ENCODE results near the gene TUBA3D.
"Not testable (repeated sequence)": the region's sequence is repeated elsewhere in the genome, so short reads cannot be mapped to it uniquely, and the experiment has no call there.

DNA sequence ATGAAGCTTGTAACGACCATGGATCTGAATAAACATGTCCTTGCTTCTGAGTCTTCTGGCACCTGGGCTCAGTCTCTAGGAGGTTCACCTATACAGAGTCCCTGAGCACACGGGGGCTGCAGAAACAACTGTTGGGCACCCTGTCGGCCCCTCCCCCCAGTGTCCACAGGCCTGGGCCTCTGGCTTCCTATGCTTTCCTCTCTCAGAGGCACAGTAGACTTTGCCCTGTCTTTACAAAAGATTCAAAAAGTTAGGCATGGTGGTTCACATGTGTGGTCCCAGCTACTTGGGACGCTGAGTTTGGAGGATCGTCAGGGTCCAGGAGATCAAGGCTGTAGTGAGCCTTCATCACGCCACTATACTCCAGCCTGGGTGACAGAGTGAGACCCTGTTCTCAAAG is 45.6 kb downstream of the TUBA3D start:
- TF ChIP-seq, protein P1, sequence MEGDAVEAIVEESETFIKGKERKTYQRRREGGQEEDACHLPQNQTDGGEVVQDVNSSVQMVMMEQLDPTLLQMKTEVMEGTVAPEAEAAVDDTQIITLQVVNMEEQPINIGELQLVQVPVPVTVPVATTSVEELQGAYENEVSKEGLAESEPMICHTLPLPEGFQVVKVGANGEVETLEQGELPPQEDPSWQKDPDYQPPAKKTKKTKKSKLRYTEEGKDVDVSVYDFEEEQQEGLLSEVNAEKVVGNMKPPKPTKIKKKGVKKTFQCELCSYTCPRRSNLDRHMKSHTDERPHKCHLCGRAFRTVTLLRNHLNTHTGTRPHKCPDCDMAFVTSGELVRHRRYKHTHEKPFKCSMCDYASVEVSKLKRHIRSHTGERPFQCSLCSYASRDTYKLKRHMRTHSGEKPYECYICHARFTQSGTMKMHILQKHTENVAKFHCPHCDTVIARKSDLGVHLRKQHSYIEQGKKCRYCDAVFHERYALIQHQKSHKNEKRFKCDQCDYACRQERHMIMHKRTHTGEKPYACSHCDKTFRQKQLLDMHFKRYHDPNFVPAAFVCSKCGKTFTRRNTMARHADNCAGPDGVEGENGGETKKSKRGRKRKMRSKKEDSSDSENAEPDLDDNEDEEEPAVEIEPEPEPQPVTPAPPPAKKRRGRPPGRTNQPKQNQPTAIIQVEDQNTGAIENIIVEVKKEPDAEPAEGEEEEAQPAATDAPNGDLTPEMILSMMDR (IDR thresholded peaks at IDR 0.05), result not testable (repeated sequence)
- TF ChIP-seq POLR2A, EP300 (IDR thresholded peaks at IDR 0.05): not testable (repeated sequence)

Data from tibial nerve (tissue), 4 donors.